ENCODE measurements around the gene MYCBP.

- TF ChIP-seq CTCF (IDR thresholded peaks at IDR 0.05) (no peak), POLR2AphosphoS5 (IDR thresholded peaks at IDR 0.05) (no peak)
These were observed 19.8 kb upstream of the MYCBP start for GRCh38 chr1:38892976-38893375.
